ENCODE data around the gene REXO5. TPM values are rescaled to one million over a fixed set of nuclear protein-coding genes. Genes with fewer than 3 reads are reported as not detected.
A peak's percentile ranks its signal among the peaks of the same experiment; 100 is the strongest.

The REXO5 gene
- total and polyA plus RNA-seq, 9 of the 15 experiments (the other 6 are each of a cell fraction or from before 2014, with no cell fraction given): 10.5 to 45.1 (median 25.4) TPM

- Histone ChIP-seq H3K4me1 (replicated peaks in 1 of 2; ENCODE audit: control insufficient read depth in 2 of 2, insufficient read depth in 2 of 2, low read length in 2 of 2) (no peaks in the 10 kb centered on the region), H3K27me3 (ENCODE audit: control insufficient read depth in 2 of 2, insufficient read depth in 2 of 2, low read length in 2 of 2) (no peaks in the 10 kb centered on the region), H3K27ac (ENCODE audit: extremely low read depth, low read depth, low read length) (no peak overlapping the region), H3K9me3 (replicated peaks; ENCODE audit: control insufficient read depth, insufficient read depth, low read depth, low read length) (no peaks in the 10 kb centered on the region), H3K9ac (ENCODE audit: insufficient read depth in 1 of 2, low read depth in 2 of 2, low read length in 2 of 2) (no peak overlapping the region), H3K79me2 (ENCODE audit: control insufficient read depth, insufficient read depth, low read length) (no peaks in the 10 kb centered on the region), H4K20me1 (replicated peaks; ENCODE audit: control insufficient read depth, insufficient read depth, low read length) (no peaks in the 10 kb centered on the region), H3K36me3 (ENCODE audit: control insufficient read depth, insufficient read depth, low read length) (peaks cover 48% of the 10 kb centered on the region), H3K4me3 (no peak overlapping the region), H2AFZ (ENCODE audit: low read depth, low read length) (no peak overlapping the region), H3K4me2 (ENCODE audit: insufficient read depth, low read length) (no peak overlapping the region), H3K9me1 (ENCODE audit: control insufficient read depth, insufficient read depth, low read length) (peaks cover 4% of the 10 kb centered on the region)
- ChIA-PET POLR2A (interaction anchor here (0.6 to 2.0 kb wide), 5 partner anchors 9 to 17 kb away, joined by 3 to 5 read pairs (median 3); partner anchors contain the start of genes ERI2 and REXO5), CTCF (ENCODE audit: low intra/inter-chr PET ratio) (interaction anchor here (0.7 kb wide), 1 partner anchor 10 kb away, joined by 4 read pairs; no protein-coding TSS in a partner anchor)
- ATAC-seq (no peak), DNase-seq (ENCODE audit: extremely low read depth in 1 of 4, low spot score in 3 of 4) (no peak), FAIRE-seq (no peak)
- 0 out of 2 replicates have a peak, but pooled peaks have one; percentile 30 for TF ChIP-seq ATF3 (IDR thresholded peaks at IDR 0.05)
- no peak for TF ChIP-seq ATF3 (CRISPR knock-in tag; conservative IDR thresholded peaks at IDR 0.05)
- TF ChIP-seq, protein P1, sequence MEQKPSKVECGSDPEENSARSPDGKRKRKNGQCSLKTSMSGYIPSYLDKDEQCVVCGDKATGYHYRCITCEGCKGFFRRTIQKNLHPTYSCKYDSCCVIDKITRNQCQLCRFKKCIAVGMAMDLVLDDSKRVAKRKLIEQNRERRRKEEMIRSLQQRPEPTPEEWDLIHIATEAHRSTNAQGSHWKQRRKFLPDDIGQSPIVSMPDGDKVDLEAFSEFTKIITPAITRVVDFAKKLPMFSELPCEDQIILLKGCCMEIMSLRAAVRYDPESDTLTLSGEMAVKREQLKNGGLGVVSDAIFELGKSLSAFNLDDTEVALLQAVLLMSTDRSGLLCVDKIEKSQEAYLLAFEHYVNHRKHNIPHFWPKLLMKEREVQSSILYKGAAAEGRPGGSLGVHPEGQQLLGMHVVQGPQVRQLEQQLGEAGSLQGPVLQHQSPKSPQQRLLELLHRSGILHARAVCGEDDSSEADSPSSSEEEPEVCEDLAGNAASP (IDR thresholded peaks at IDR 0.05): no peak
- in situ Hi-C loops (cut with MboI) (no loop called here), intact Hi-C loops (cut with micrococcal nuclease) (no loop called here)
- 59% methylated on average over 5 of the region's 5 CpGs for WGBS (ENCODE audit: insufficient coverage, low coverage, missing lambda C conversion rate)
- no TSS peak for BruUV-seq (replicated peaks)
Measured at GRCh38 chr16:20791923-20792612, 14.3 kb upstream of the REXO5 start.
